ENCODE data around the gene CHMP2B.
"Not testable (repeated sequence)": the region's sequence is repeated elsewhere in the genome, so short reads cannot be mapped to it uniquely, and the experiment has no call there.

The CHMP2B gene

GRCh38 chr3:87233805-87234204, 6.7 kb downstream of the CHMP2B start:
- no peak for DNase-seq (ENCODE audit: low spot score)

- no peak for DNase-seq (ENCODE audit: low spot score)
Measured at GRCh38 chr3:87236093-87236492, 9.0 kb downstream of the CHMP2B start.

DNA sequence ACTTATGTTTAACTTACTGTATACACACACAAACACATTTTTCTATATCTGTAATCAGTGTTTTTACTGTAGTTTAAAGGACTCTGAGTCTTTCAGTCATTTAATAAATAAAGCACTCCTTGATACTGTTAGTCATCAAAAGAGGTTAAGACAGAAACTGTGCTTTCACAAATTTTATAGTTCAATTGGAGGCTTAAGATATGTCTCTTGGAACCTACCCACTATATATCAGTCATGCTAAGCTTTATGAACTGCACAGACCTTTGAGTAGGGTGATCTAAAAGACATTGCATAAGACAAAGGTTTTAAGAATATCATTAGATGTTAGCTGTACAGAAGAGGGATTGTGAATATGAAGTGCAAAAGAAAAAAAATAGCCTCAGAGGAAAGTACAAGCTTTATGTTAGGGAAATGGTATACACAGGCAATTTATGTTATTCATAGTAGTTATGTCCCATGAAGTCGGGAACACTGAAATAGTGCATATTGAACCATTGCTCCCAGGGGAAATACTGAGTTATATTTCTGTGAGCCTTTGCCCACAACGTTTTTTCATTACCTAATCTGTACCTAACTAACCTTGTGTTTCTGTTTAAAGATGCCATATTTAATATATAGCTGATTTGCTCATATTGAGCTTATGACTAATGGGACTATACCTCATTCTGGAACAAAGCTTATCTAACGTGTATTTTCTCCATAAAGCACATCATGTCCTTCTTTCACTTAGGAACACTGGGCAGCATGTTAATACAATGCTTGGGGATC, 19.7 kb downstream of the CHMP2B start:
- DNase-seq (ENCODE audit: low spot score) = peak; percentile 19

DNA sequence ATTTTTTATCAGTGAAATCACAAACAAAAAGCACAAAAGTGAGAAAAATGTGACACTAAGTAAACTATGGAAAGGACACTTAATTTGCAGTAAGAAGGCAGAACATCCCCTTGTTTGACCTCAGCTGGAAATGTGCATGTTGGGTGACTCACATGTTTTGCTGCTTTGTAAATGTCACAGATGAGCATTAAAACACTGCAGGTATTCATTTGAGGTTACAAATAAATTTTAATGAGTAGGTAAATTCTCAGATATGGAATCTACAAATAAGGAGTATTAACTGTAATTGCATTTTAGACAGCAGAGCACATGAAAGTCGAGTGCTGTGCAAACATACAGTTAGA, 20.3 kb downstream of the CHMP2B start:
- DNase-seq (ENCODE audit: low spot score) = peak; percentile 15

- not testable (repeated sequence) for DNase-seq (ENCODE audit: low spot score)
Measured at GRCh38 chr3:87248231-87248630, 21.1 kb downstream of the CHMP2B start.

- no peak for DNase-seq (ENCODE audit: low spot score)
Measured at GRCh38 chr3:87248831-87249230, 21.7 kb downstream of the CHMP2B start.

DNA sequence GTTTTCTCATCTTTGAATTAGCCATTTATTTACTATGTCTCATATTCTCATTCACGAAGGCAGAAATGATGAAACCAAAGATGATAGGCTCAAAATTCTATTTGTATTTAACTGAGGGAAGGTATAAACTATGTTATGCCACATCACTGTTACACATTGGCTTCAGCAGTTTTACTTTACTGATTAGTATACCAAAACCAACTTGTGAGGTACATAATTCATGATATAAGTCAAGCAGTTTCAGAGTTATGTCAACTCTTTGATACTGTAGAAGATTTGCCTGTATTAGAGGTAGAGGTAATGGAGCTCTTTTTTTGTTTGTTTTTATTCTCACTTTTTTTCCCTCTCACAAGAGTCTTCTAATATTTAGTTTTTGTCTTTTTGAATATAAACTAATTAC, 22.9 kb downstream of the CHMP2B start:
- no peak for DNase-seq (ENCODE audit: low spot score)

GRCh38 chr3:87260270-87260669, 33.2 kb downstream of the CHMP2B start:
- DNase-seq (ENCODE audit: low spot score) = peak; percentile 27

- DNase-seq (ENCODE audit: low spot score) = no peak
Measured at GRCh38 chr3:87261925-87262324, 34.8 kb downstream of the CHMP2B start.

GRCh38 chr3:87267953-87268645, 41.0 kb downstream of the CHMP2B start:
- DNase-seq (ENCODE audit: low spot score) = no peak

DNA sequence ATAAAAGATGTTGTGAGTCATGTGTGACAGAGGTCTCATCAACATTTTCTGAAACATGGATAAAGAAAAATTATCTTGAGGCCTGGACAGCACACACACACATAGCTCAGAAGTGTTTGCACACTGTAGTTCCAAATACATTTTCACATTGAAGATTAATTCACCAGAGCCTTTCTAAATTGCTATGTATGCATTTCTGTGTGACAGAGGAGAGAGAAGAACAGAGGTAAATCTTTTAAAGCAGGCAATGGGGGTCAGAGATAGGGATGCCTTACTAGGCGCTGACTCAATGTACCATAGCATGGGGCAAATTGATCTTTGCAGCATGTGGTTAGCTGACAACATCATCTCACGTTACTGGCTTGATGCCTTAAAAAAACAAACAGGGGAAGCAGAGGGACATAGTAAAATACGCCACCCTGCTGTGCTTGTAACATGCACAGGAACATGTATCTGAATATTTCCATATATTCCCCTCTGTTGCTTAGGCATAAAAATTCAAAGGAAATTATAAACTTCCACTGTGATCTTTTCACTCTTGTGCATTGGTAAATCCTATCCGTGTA, 41.6 kb downstream of the CHMP2B start:
- no peak for DNase-seq (ENCODE audit: low spot score)

DNA sequence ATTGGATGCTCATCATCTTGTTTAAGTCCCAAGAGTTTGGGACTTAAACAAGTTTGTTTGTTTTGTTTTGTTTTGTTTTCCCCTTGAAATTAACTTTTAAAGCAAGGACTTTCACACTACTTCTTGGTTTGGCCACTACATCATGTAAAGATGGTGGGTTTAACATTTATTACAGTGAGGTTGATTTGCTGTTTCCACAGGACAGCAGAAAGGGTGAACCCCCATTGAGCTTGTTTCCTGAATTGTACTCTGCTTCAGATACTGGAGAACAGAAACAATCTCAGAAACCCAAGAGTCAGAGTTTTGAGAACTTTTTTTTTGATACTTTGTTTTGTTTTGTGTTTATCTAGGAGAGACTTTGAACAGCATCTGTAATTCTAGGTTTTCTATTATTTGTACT, 42.6 kb downstream of the CHMP2B start:
- DNase-seq (ENCODE audit: low spot score) = no peak

DNA sequence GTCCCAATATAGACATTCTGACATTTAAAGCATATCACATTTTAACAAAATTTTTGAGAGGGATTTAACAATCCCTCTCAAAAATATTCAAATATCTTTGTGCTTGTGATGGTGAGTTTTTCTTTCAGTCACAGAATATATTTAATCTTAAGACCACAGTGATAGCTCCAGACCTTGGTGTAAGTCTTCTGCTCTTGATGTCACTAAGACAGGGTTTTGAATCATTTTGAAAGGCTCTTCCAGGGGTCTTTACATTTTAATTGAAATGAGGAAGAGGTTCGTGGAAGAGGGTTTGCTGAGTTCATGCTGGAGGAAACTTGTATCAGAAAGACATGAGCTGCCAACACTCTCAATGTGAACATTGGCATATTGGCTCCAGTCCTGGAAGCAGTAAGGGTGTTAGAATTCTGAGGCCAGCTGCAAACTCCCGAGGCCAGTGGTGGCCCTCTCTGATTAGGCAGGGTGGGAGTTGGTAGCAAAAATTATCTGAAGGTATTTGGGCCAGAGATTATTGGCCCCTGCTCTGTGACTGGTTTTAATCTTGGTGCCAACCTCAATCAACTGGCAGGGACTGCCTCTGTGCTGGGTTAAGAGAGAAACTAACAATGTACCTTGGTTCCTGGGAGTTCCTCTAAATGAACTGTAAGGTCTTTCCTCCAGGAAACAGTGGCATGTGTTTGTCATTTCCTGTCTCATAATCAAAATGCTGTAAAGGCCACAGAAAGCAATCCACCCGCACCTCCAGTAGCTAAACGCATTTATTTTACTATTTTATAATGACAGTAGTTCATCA, 44.0 kb downstream of the CHMP2B start:
- no peak for DNase-seq (ENCODE audit: low spot score)

GRCh38 chr3:87272718-87273341, 45.7 kb downstream of the CHMP2B start:
- DNase-seq (ENCODE audit: low spot score) = no peak

DNA sequence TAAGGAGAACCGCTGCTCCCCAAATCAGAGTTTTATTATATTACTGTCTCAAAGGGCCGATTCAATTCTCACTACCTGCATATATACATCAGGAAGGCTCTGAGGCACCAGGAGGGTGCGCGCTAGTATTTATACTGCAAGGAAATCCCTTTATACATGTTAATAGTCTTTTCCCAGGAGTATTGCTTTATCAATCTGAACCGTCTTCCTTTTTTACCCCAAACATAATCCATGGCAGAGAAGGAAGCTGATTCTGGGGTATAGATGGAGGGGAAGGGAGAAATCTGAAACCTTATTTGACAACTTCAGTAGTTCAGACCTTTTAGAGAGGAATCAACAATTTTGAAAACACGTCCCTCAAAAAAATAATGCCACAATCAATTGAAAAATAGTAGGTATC, 49.4 kb downstream of the CHMP2B start, which contains the start of gene POU1F1:
POU1F1 (minus strand) TSS at position 101 of the 400 bp plus-strand sequence. CDS start 122 bp downstream, outside the sequence.
- no peak for DNase-seq (ENCODE audit: low spot score)

DNA sequence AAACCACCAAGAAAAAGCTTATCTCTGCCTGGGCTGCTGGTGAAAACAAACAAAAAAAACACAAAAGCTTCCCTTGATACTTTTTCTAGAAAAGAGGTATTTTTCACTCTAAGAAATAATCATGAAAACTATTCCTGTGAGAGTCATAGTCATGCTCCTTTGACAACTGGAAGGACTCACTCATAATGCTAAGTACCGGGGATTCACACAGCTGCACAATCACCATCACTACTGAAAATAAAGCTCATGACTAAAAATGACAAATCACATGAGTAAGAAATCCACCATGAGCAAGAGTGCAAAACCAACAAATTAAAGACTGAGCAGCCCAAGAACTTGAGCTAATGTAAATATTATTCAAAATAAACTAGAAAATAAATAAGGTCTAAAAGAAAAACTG, 59.9 kb downstream of the CHMP2B start:
- no peak for DNase-seq (ENCODE audit: low spot score)

- DNase-seq (ENCODE audit: low spot score) = no peak
Measured at GRCh38 chr3:87288446-87288845, 61.3 kb downstream of the CHMP2B start.

DNA sequence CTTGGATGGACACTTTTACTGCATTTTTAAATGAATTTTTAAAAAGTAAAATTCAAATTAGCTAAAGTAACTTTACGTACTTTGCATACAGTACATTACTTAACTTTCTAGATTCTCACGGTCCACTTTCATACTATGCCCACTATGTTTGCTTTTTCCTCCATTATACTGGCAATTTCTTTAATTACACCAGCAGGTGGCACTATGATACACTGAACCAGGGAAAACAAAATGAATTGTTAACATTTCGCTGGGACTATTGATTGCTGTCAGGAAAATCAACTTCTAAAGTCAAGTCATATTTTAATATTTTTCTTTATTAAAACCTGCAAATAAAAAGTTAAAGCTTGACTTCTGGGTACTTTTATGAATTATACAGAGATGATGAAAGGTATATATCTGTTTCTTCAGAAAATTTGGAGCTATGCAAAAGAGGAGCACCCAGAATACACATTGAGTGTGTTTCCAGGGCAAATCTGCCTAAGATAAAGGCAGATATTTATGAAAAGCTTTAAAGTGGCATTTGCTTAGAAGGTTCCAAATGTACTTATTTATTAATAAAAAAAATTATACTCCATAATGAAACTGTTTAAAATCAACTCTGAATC, 71.1 kb downstream of the CHMP2B start:
- peak; percentile 30 for DNase-seq (ENCODE audit: low spot score)

- DNase-seq (ENCODE audit: low spot score) = not testable (repeated sequence)
Measured at GRCh38 chr3:87305031-87305430, 77.9 kb downstream of the CHMP2B start.

Data from COLO829 (cell line).